ENCODE results near the gene SLC2A13. TPM values are rescaled to one million over a fixed set of nuclear protein-coding genes. Genes with fewer than 3 reads are reported as not detected.
"Not testable (repeated sequence)": the region's sequence is repeated elsewhere in the genome, so short reads cannot be mapped to it uniquely, and the experiment has no call there.

The SLC2A13 gene
- total and polyA plus RNA-seq, 4 donors: 1.9 to 20.2 (median 6.9) TPM

- H3K27me3 ChIP-seq (ENCODE audit: control insufficient read depth in 4 of 4, insufficient read depth in 4 of 4, low read length in 3 of 4); DNase-seq (ENCODE audit: low spot score): not testable (repeated sequence)
- WGBS: 61% methylated on average over 2 of the region's 2 CpGs
Observed at GRCh38 chr12:39785814-39786213, 320.1 kb downstream of the SLC2A13 start.

DNA sequence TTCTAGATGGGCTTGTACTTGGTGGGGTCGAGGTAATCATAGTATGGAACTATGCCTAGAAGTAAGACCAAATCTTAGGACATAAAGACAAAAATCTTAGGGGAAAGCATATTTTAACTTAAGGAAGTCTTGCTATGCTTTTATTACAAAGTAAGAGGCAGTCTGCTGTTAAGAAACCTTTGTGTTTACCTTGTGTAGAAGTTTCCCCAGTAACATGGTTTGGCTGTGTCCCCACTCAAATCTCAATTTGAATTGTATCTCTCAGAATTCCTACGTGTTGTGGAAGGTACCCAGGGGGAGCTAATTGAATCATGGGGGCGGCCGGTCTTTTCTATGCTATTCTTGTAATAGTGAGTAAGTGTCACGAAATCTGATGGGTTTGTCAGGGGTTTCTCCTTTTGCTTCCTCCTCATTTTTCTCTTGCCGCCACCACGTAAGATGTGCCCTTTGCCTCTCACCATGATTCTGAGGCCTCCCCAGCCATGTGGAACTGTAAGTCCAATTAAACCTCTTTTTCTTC is 323.8 kb downstream of the SLC2A13 start:
- TF ChIP-seq NR2F2 (IDR thresholded peaks at IDR 0.05) (no peak), JUND (IDR thresholded peaks at IDR 0.05) (no peak), FOXA2 (IDR thresholded peaks at IDR 0.05) (no peak), GABPA (IDR thresholded peaks at IDR 0.05 in 1 of 2, conservative IDR thresholded peaks at IDR 0.05 in 1 of 2) (no peak), EGR1 (IDR thresholded peaks at IDR 0.05; ENCODE audit: low read depth in 2 of 2) (no peak), FOXA1 (IDR thresholded peaks at IDR 0.05) (no peak), RXRA (IDR thresholded peaks at IDR 0.05) (no peak), HNF4G (IDR thresholded peaks at IDR 0.05) (no peak)
- TF ChIP-seq, protein P1, sequence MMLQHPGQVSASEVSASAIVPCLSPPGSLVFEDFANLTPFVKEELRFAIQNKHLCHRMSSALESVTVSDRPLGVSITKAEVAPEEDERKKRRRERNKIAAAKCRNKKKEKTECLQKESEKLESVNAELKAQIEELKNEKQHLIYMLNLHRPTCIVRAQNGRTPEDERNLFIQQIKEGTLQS (IDR thresholded peaks at IDR 0.05): no peak
- TF ChIP-seq, protein P2, sequence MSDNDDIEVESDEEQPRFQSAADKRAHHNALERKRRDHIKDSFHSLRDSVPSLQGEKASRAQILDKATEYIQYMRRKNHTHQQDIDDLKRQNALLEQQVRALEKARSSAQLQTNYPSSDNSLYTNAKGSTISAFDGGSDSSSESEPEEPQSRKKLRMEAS (IDR thresholded peaks at IDR 0.05): no peak
- TF ChIP-seq, protein P3, sequence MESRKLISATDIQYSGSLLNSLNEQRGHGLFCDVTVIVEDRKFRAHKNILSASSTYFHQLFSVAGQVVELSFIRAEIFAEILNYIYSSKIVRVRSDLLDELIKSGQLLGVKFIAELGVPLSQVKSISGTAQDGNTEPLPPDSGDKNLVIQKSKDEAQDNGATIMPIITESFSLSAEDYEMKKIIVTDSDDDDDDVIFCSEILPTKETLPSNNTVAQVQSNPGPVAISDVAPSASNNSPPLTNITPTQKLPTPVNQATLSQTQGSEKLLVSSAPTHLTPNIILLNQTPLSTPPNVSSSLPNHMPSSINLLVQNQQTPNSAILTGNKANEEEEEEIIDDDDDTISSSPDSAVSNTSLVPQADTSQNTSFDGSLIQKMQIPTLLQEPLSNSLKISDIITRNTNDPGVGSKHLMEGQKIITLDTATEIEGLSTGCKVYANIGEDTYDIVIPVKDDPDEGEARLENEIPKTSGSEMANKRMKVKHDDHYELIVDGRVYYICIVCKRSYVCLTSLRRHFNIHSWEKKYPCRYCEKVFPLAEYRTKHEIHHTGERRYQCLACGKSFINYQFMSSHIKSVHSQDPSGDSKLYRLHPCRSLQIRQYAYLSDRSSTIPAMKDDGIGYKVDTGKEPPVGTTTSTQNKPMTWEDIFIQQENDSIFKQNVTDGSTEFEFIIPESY (IDR thresholded peaks at IDR 0.05): no peak
- TF ChIP-seq, protein P4, sequence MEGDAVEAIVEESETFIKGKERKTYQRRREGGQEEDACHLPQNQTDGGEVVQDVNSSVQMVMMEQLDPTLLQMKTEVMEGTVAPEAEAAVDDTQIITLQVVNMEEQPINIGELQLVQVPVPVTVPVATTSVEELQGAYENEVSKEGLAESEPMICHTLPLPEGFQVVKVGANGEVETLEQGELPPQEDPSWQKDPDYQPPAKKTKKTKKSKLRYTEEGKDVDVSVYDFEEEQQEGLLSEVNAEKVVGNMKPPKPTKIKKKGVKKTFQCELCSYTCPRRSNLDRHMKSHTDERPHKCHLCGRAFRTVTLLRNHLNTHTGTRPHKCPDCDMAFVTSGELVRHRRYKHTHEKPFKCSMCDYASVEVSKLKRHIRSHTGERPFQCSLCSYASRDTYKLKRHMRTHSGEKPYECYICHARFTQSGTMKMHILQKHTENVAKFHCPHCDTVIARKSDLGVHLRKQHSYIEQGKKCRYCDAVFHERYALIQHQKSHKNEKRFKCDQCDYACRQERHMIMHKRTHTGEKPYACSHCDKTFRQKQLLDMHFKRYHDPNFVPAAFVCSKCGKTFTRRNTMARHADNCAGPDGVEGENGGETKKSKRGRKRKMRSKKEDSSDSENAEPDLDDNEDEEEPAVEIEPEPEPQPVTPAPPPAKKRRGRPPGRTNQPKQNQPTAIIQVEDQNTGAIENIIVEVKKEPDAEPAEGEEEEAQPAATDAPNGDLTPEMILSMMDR (IDR thresholded peaks at IDR 0.05; ENCODE audit: low read depth, low read length, missing input control): no peak
- no peaks in the 10 kb centered on the region for H3K4me1 ChIP-seq (ENCODE audit: control insufficient read depth in 4 of 4, insufficient read depth in 4 of 4, low read length in 3 of 4)
- H3K9me3 ChIP-seq (ENCODE audit: control insufficient read depth in 4 of 4, low read length in 3 of 4): no peaks in the 10 kb centered on the region
- 79% methylated on average over 7 of the region's 7 CpGs for WGBS
- H3K27ac ChIP-seq (ENCODE audit: low read depth in 1 of 2, low read length in 2 of 2): no peak overlapping the region
- no peak overlapping the region for H3K9ac ChIP-seq (ENCODE audit: low read depth in 1 of 2, low read length in 2 of 2)
- H3K36me3 ChIP-seq (ENCODE audit: control insufficient read depth in 4 of 4, insufficient read depth in 3 of 4, low read depth in 1 of 4, low read length in 3 of 4): no peaks in the 10 kb centered on the region
- H3K27me3 ChIP-seq (ENCODE audit: control insufficient read depth in 4 of 4, insufficient read depth in 4 of 4, low read length in 3 of 4): no peaks in the 10 kb centered on the region
- H3K4me3 ChIP-seq (ENCODE audit: low read depth in 1 of 3, low read length in 3 of 3): no peak overlapping the region
- no peak for DNase-seq (ENCODE audit: low spot score)

More at GRCh38 chr12:39785814-39786213, 320.1 kb downstream of the SLC2A13 start:
- not testable (repeated sequence) for H3K36me3 ChIP-seq (ENCODE audit: control insufficient read depth in 4 of 4, insufficient read depth in 3 of 4, low read depth in 1 of 4, low read length in 3 of 4); H3K4me3 ChIP-seq (ENCODE audit: low read depth in 1 of 3, low read length in 3 of 3); H3K4me1 ChIP-seq (ENCODE audit: control insufficient read depth in 4 of 4, insufficient read depth in 4 of 4, low read length in 3 of 4); H3K27ac ChIP-seq (ENCODE audit: low read depth in 1 of 2, low read length in 2 of 2); H3K9ac ChIP-seq (ENCODE audit: low read depth in 1 of 2, low read length in 2 of 2); H3K9me3 ChIP-seq (ENCODE audit: control insufficient read depth in 4 of 4, low read length in 3 of 4)
- peak; percentile 59 to 87 for TF ChIP-seq HNF4A (conservative IDR thresholded peaks at IDR 0.05)
- TF ChIP-seq SP1 (IDR thresholded peaks at IDR 0.05): peak; percentile 51
- TF ChIP-seq HNF4G (IDR thresholded peaks at IDR 0.05): peak; percentile 44

- Histone ChIP-seq H3K4me1 (ENCODE audit: control insufficient read depth in 4 of 4, insufficient read depth in 4 of 4, low read length in 3 of 4) (no peaks in the 10 kb centered on the region), H3K27ac (ENCODE audit: low read depth in 1 of 2, low read length in 2 of 2) (no peak overlapping the region), H3K27me3 (ENCODE audit: control insufficient read depth in 4 of 4, insufficient read depth in 4 of 4, low read length in 3 of 4) (no peaks in the 10 kb centered on the region), H3K9me3 (ENCODE audit: control insufficient read depth in 4 of 4, low read length in 3 of 4) (no peaks in the 10 kb centered on the region), H3K4me3 (ENCODE audit: low read depth in 1 of 3, low read length in 3 of 3) (no peak overlapping the region), H3K9ac (ENCODE audit: low read depth in 1 of 2, low read length in 2 of 2) (no peak overlapping the region), H3K36me3 (ENCODE audit: control insufficient read depth in 4 of 4, insufficient read depth in 3 of 4, low read depth in 1 of 4, low read length in 3 of 4) (no peaks in the 10 kb centered on the region)
- DNase-seq (ENCODE audit: low spot score): no peak
- 88% methylated on average over 4 of the region's 4 CpGs for WGBS
- TF ChIP-seq, protein P4 (IDR thresholded peaks at IDR 0.05; ENCODE audit: low read depth, low read length, missing input control): no peak
- TF ChIP-seq, protein P3 (IDR thresholded peaks at IDR 0.05): no peak
- TF ChIP-seq NR2F2 (IDR thresholded peaks at IDR 0.05): no peak
- TF ChIP-seq EGR1 (IDR thresholded peaks at IDR 0.05; ENCODE audit: low read depth in 2 of 2): no peak
- TF ChIP-seq RXRA (IDR thresholded peaks at IDR 0.05): no peak
- no peak for TF ChIP-seq YY1 (IDR thresholded peaks at IDR 0.05)
- TF ChIP-seq GABPA (IDR thresholded peaks at IDR 0.05 in 1 of 2, conservative IDR thresholded peaks at IDR 0.05 in 1 of 2): no peak
- TF ChIP-seq, protein P1 (IDR thresholded peaks at IDR 0.05): no peak
- no peak for TF ChIP-seq HNF4A (conservative IDR thresholded peaks at IDR 0.05)
- TF ChIP-seq SP1 (IDR thresholded peaks at IDR 0.05): no peak
- TF ChIP-seq TAF1 (conservative IDR thresholded peaks at IDR 0.05): no peak
- TF ChIP-seq HNF4G (IDR thresholded peaks at IDR 0.05): no peak
- TF ChIP-seq RAD21 (IDR thresholded peaks at IDR 0.05): no peak
- TF ChIP-seq, protein P2 (IDR thresholded peaks at IDR 0.05): no peak
Observed at GRCh38 chr12:39780913-39781446, 324.9 kb downstream of the SLC2A13 start.
